GM12864 (cell line): Measurements from ENCODE around the gene CC2D1A.

Experiments
- DNase-seq: peaks from one replicate; pipeline ENCODE4 v3.0.0-alpha.2; 2011; ENCODE audit warnings: low read depth
- H3K4me3 ChIP-seq: 2 replicates; pipeline ENCODE4 v1.5.1; 2011; ENCODE audit warnings: mild to moderate bottlenecking, low read depth, low read length, control low read depth
- TF ChIP-seq, protein P1 (sequence below): IDR thresholded peaks from 2 replicates; pipeline ENCODE4 v1.5.1; 2011; ENCODE audit warnings: low read depth, mild to moderate bottlenecking, moderate library complexity, low read length, control low read depth, inconsistent platforms; ENCODE audit errors: missing control alignments

Gene CC2D1A

DNA sequence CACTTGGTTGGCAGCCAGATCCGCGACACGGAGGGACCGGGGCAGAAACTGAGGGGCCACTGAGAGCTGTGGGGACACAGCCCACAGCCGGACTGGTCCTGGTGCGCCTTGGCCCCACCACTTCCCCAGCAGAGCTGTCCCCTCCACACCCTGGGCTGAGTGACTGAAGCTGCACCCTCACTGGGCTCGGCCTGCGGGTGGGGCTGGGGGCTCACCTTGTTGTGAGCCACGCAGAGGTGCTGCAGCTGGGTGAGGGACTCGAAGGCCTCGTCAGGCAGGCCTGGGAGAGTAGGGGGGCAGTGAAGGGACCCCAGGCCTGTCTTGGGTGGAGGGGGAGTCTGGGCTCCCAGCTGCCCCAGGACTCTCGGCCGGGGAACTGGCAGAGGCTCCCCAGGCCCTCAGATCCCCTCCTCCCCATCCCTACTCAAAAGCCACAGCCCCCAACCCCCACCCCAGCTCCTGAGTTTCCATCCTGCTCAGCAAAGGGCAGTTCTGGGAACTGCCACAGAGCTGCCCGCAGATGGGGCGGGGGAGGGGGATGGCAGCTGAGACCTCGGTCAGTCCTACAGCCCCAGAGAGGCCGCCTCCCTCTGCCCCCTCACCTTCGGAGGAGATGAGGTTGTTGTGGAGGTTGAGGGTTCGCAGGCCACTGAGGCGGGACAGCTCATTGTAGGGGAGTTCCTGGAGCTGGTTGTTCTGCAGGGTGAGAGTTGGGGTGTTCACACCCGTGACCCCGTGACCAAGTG lies 29.9 kb downstream of the CC2D1A start:
- TF ChIP-seq, protein P1, sequence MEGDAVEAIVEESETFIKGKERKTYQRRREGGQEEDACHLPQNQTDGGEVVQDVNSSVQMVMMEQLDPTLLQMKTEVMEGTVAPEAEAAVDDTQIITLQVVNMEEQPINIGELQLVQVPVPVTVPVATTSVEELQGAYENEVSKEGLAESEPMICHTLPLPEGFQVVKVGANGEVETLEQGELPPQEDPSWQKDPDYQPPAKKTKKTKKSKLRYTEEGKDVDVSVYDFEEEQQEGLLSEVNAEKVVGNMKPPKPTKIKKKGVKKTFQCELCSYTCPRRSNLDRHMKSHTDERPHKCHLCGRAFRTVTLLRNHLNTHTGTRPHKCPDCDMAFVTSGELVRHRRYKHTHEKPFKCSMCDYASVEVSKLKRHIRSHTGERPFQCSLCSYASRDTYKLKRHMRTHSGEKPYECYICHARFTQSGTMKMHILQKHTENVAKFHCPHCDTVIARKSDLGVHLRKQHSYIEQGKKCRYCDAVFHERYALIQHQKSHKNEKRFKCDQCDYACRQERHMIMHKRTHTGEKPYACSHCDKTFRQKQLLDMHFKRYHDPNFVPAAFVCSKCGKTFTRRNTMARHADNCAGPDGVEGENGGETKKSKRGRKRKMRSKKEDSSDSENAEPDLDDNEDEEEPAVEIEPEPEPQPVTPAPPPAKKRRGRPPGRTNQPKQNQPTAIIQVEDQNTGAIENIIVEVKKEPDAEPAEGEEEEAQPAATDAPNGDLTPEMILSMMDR, result no peak
- no peak overlapping the region for H3K4me3 ChIP-seq
- DNase-seq, result no peak

DNA sequence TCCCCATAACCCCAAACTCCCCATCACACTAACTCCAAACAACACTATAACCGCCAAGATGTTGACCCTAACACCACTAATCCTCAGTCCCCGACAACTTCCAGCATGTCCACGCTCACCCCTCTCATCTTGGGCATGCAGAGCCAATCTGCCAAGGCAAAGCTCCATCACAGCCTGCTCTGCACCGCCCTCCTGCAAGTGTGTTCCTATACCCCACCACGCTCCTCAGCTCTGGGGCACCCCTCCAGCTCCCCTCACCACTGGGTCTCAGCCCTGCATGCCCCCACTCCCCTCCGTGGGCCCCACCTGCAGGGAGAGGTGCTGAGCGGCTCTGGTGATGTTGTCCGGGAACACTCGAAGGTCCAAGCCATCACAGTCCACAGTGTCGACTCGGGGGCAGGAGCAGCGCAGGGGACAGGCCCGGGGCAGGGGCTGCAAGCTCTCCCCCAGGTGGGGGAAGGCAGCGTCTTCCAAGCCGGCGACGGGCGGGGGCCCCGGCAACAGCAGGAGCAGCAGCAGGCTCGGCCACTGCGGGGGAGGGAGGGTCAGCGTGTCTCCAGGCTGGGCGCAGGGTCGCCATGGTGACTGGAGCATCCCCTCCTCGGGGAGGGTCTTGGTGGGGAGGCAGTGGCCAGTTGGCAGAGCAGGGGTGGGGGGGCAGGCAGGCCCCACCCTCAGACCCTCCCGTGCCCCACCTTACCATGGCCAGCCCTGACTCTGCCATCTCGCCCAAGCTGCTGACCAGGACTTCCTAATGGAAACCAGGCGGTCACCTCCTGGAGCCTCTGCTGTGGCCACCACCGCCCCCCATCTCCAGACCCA lies 31.7 kb downstream of the CC2D1A start:
- DNase-seq, result no peak
- TF ChIP-seq, protein P1, result no peak
- H3K4me3 ChIP-seq, result no peak overlapping the region

DNA sequence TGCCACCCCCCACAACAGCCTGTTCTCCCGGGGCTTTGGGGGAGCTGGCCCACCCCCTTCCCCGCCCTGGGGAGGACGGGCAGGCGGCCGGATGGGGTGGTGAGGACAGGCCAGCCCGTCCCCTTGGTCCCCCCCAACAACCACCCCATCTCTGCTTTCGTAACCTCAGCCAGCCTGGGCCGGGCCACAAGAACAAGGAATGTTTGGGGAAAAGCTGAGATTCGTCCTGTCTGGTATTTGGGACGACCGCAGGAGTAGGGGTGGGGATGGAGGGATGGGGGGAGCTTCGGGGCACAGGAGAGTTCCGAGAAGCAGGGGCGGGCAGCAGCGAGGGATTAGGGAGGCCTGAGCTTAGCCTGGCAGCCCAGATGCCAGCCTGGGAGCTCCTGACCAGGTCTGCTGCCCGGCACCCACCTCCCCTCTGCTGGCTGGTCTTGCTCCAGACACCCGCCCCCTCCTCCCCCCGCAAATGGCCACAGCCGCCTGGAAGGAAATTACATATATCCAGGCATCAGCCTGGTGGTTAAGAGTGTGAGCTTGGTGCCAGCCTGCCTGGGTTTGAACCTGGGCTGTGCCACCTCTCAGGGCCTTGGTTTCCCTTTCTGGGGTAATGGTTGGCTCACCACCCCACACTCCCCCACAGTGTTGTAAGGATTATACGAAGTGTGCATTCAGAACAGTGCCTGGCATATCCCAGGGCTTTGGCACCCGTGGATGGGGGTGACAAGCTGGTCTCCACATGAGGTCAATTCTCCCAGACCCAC lies 32.5 kb downstream of the CC2D1A start, which contains the start of gene PODNL1:
Gene PODNL1, minus strand, starts transcription at position 117 of the 764 bp plus-strand sequence. CDS start 236 bp downstream, outside the sequence.
- no peak for DNase-seq
- TF ChIP-seq, protein P1, result no peak

DNA sequence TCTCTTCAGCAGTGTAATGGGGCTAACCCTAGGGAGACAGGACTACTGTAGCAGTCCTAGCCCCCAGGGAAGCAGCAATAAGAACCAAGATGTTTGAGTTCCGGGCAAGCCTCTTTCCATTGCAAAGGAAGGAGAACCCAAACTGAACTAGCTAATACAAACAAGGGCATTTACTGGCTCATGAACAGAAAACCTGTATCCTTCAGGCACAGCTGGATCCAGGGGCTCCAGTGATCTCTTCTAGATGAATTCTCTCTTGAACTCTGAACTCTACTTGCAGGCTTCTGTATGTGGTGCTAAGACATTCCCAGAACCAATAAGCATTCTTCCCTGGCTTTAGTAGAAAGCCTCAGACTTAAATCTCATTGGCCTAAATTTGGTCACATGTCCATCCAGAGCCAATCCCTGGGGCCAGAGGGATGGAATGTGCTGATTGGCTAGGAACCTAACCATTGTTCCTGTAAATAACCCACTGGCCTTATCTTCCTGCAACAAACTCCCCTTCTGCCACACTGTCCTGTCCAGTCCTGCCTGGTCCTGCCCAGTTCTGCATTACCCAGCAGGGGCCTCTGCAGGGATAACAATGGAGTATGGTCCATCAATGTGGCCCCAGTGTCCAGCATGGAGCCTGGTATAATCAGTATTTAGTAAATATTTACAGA lies 36.2 kb downstream of the CC2D1A start:
- H3K4me3 ChIP-seq, result no peak overlapping the region
- TF ChIP-seq, protein P1, result no peak
- no peak for DNase-seq

More for the DNA sequence above, 32.5 kb downstream of the CC2D1A start, which contains the start of gene PODNL1:
- no peak within 1 kb of the TSS for H3K4me3 ChIP-seq

DNA sequence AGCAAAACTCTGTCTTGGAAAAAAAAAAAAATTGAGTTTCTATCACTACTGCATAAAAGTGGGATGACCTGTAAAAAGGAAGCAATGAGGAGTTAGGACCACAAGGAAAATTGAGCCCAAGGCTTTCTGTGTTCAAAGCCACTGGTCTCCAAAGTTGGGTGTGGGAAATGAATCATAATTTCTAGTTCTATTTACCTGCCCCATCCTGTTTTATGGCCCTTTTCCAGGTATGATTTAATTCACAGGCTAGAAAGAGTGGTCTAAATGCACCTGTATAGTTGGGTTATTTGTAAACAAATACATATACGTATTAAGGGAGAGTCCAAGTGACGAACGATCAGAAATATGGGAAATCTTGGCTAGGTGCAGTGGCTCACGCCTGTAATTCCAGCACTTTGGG lies 40.4 kb downstream of the CC2D1A start:
- DNase-seq, result no peak
- TF ChIP-seq, protein P1, result no peak
- no peak overlapping the region for H3K4me3 ChIP-seq

DNA sequence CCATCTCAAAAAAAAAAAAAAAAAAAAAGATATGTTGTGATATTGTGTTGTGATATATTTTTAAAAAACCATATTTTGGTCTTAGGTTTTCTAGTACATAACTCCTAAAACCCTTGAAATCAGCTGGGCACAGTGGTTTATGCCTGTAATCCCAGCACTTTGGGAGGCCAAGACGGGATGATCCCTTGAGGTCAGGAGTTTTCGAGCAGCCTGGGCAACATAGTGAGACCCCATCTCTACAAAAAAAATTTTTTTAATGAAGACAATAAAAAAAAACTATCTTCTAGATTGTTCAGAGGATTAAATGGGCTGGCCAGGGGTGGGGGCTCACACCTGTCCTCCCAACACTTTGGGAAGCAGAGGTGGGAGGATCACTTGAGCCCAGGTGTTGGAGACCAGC lies 45.0 kb downstream of the CC2D1A start:
- no peak overlapping the region for H3K4me3 ChIP-seq
- no peak for DNase-seq
- TF ChIP-seq, protein P1, result no peak
